CD4-positive, alpha-beta T cell treated with Interleukin-10 for 1 hour (primary cell): ENCODE measurements around the gene CHST13.
"Not testable (repeated sequence)": the region's sequence is repeated elsewhere in the genome, so short reads cannot be mapped to it uniquely, and the experiment has no call there.

ENCODE experiments used
- DNase-seq: peaks from one replicate; pipeline ENCODE4 v3.0.0-alpha.2; 2020

Gene CHST13

DNA sequence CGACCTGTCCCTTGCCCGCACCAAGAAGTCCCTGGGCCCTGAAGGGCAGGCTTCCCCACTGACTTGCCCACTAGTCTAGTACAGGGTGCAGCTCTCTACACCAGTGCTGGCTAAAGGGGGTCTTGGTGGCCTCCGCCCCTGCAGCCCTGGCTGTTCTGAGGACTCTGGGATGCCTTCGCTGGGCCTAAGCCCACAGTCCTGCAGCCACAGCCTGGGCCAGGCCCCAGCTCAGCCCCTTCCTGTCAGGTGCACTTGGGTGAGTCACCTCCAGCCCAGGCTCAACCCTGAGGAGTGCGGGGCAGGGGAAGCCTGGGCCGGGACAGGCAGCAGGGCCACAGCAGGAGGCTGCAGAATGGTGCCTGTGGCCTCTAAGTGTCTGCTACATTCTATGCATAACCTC is 33.8 kb downstream of the CHST13 start:
- DNase-seq: no peak

DNA sequence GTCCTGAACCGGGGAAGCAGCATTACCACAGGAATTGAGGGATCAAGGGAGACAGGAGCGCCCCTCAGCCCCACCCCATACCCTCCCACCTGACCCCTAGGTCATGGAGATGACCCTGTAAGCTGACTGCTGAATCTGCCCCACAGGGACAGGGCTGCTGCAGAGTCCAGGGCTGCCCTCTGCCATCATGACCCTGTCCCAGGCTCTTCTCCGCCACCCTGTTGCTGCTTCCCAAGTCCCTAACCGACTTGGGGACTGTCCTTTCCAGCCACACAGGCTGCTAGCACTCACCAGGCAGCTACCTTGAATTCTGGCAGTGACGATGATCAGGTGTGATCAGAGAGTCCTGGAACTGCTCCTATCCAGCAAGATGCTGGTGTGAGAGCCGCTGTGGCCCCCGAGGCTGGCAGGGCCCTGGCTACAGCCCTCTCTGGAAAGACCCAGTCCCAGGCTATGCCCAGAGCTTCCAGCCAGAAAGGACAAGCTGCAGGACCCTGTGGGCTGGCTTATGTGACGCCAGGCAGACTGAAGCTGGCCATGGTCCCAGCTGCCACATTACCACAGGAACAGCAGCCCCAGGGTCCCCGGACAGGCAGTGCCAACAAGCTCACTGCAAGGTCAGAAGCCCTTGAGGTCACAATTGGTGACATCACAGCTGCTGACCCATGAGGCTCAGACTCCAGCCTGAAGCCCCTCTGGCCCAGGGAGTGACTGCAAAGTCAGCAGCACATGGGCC is 34.5 kb downstream of the CHST13 start, which contains the start of gene C3orf22:
Gene C3orf22 (minus strand): TSS at position 597 of the 736 bp plus-strand sequence. CDS start 5,542 bp downstream, outside the sequence.
- no peak for DNase-seq

DNA sequence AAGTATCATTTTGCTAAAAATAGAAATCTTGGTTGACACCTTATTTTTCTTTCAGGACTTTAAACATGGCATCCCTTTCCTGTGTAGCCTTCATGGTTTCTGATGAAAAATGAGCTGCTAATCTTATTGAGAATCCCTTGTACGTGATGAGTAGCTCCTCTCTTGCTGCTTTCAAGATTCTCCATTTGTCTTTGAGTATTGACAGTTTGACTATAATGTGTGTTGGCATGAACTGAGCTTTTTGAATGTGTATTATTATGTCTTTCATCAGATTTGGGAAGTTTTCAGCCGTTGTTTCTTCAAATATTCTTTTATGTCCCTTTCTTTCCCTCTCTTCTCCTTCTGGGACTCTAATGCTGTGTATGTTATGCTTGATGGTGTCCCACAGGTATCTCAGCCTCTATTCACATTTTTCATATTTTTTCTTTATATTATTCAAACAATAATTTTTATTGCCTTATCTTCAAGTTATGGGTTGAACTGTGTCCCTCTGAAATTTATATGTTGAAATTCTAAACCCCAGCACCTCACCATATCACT is 38.9 kb downstream of the CHST13 start:
- no peak for DNase-seq

DNA sequence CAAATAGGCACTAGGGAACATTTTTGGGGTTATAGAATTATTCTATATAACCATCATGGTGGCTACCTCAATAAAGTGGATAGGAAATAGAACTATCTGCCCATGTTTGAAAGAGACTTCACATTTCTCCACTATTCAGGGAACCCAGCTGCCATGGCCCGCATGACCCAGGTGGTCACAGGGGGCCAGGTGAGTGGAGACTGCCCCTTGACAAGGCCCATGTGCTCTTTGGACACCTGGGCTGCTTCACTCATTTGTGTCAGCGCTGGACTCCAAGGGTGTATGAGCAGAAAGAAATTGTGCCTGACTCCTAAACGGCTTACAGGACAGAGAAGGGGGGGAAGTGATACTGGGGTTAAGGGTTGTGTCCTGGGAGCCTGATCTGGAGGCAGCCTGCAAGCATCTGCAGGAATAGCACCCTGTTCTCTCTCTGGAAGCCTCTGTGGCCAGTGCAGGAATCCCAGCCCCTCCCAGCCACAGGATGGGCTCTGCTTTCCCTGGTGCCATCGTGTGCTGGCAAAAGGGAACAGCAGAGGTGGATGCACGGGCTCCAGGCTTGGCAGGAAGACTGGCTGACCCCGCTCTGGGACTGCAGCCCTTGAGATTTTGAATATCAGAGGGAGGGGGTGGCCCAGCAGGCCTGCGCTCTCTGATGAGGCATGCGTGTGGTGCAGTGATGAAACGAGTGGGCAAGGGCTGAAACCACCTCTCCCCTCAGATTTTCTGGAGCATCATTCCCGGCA is 43.9 kb downstream of the CHST13 start:
- no peak for DNase-seq

DNA sequence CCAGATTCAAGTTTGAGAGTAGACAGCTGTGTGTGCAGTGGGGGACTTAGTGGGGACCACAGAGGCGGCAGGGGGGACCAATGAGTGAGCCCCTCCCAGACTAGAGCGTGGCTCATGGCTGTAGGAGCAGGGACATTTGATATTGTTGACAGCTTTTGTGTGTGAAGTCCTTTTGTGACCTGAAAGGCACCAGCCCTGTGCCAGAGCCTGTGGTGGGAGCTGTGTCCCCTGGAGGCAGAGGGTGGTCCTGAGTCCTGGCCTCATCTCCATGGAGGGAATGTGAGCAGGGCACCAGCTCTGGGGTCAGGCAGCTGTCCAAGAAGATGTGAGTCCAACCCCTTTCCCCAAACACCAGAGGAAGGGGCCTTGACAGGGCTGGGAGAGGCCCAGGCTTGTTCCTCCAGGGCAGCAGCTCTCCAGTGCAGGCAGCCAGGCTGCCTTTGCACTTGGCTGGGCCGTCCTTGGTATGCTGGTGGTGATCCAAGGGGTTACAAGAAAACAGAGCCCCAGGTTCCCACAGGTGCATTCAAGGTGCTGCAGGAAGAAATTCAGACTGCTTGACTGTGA is 44.9 kb downstream of the CHST13 start:
- no peak for DNase-seq

DNA sequence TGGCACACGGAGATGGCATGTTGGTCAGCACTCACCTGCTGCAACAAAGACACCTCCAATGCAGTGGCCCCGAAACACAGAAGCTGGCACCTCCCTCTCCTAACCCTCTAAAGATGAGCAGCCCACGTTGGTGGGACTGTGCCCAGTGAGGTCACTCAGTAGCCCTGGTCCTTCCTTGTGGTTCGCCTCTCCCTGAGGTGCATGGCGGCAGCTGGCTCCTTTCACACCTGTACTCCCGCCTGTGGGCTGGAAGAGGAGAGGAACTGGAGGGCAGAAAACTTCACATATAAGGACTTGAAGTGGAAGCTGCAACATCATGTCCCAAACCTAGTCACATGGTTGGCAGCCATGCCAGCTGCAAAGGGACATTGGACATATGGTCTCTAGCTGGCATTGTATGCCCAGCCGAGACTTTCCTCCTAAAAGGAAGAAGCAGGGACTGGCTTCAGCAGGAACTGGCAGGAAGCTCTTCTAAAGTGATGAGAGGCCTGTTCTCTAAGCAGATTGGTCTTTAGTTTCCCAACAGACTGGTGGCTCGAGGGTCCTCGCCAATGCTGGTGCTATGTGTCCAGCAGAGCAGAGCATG is 45.5 kb downstream of the CHST13 start:
- no peak for DNase-seq

DNA sequence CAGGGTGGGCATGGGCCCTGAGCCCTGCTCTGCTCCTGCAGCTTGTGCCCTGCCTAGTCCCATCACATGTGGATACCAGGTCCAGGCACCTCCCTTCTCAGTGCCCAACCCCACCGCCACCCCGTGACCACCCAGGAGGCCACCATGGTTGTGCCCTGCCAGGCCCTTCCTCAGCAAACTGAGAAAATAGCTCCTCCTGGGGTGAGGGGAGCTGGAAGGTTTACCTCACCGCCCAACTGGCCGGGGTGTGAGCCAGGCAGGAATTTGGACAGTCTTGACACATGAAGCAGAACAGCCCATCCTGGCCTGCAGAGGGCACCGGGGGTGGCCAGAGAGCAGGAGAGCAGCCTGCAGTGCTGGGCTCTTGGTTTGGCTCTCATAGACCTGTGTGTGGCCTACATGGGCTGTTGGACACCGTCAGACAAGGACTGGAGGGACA is 46.2 kb downstream of the CHST13 start:
- DNase-seq: no peak

DNA sequence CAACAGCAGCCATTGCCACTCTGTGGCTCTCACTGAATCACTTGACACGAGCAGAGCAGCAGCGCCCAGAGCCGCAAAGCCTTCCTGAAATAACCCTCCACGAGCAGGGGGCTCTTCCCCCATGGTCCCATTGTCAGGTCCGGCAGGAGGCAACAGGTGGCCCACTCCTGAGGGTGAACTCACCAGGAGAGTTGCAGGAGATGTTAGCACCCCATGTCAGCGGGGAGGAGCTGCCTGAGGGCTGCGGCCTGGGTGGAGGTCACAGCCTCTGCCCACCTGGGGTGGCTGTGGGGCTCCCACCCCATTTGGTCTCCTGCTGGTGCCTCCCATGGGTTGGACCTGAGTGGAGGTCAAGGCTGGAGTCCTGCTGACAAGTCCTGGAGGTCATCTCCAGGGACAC is 47.1 kb downstream of the CHST13 start:
- no peak for DNase-seq

DNA sequence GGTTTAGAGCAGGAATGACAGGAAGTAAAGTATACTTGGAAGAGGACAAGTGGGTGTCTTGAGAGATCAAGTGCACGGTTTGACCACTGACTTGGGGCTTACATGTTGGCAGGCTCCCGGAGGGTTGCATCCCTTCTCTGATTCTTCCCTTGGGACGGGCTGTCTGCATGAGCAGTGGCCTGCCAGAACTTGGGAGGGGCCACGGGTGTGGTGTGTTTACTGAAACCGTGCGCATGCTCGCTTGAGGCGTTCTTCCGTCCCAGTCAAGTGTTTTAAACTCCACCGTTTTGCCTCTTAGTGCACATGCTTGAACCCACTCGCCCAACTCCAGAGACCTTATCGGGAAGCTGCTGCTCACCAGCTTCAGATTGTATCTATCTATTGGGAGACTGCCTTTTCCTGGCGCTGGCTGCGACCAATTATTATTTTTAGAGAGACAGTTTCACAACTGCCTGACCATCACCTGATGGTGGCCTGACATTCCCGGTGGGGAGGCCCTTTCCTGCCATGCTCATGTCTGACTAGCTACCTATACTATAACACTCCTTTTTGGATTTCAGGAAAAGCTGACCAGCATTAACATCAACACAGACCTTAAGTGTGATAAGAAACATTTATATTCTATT is 49.6 kb downstream of the CHST13 start:
- DNase-seq: no peak

DNA sequence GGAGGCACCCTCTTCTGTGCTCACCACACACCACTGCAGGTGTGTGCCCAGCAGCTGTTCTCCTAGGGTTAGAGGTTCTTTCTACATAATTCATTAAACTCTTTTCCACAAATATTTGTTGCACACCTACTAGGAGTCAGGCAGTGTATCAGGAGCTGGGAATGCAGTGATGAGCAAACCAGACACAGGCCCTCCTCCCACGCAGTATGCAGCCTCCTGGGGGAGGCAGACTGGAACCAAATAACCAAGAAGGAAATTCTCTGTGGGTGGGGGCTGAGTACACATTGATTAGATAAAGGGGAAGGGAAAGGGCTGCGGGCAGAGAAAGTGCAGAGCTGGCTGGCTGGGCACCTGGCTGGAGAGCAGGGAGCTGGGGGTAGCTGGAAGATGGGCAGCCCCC is 53.3 kb downstream of the CHST13 start:
- DNase-seq: no peak

DNA sequence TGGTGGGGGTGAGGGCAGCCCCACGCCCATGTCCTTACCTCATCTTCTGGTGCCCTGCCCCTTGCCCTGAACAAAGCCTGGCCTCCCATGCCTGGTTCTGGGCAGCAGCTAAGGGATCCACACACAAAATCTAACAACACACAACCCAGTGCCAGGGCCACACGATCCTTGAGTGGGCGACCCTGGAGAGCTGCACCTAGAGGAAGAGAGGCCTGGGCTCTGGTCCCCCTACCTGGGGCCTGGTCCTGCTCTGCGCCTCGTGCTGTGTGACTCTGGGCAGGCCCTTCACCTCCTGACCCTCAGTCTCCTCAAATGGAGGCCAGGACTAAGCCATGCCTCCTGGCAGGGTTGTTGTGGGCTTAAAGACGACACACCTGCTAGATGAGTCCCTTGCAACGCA is 54.7 kb downstream of the CHST13 start:
- no peak for DNase-seq

DNA sequence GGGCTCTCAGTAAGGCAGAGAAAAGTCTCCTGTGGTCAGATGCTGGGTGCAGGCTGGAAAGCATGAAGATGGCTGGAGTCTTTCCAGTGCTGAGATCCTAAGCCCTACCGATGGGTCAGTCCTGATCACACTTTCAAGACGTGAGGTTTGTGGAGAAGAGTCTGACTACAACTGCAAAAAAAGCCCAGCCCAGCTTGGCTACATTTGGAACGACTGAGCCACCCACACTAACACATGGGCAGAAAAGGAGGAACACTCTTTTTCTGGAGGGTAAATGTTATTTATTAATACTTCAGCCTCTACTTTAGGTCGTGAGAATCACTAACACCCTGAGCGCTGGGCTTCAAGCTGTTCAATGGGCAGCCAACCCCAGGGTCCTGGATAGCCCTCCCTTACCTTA is 56.8 kb downstream of the CHST13 start:
- DNase-seq: no peak

DNA sequence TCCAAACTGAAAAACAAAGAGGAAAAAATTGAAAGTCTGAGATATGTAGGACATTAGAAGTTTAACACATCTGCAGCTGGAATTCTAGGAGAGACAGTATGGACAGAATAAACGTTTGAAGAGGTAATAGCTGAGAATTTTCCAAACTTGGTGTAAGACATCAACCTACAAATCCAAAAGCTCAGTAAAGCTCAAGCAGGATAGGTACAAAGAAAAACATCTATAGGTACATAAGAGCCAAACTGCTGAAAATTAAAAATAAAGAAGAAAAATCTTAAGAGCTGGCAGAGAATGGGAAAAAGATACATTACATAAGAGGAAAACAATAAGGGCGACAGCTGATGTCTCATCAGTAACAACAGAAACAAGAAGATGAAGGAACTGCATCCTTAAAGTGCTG is 57.6 kb downstream of the CHST13 start:
- DNase-seq: no peak

DNA sequence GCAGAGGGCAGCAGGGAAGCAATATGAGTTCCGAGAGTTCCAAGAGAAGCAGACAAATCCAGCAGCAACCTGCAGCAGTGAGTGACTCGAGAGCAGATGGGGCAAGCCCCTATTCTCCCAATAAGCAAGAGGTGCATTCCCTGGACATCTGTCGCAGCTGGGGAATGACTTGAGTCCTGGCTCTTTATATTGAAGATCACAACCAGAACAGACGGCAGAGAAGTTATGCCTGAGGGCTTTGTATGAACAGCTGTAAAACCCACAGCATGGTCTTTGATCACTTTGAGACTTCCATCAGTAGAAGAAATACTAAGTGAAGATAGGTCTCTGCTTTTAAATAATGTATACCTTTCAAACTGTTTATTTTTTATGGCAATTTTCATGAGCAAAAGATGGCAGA is 58.4 kb downstream of the CHST13 start:
- DNase-seq: no peak

DNA sequence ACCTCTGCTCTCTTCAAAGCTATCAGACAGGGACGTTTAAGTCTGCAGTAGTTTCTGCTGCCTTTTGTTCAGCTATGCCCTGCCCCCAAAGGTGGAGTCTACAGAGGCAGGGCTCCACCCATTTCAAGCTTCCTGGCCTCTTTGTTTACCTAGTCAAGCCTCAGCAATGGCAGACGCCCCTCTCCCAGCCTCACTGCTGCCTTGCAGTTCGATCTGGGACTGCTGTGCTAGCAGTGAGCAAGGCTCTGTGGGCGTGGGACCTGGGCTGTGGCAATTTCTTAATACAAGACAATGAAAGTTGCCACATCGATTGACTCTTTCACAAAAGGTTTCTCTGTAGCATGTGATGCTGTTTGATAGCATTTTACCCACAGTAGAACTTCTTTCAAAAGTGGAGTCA is 67.6 kb downstream of the CHST13 start:
- not testable (repeated sequence) for DNase-seq
